Measurements from ENCODE around the gene RTRAF. TPM values are rescaled to one million over a fixed set of nuclear protein-coding genes. Genes with fewer than 3 reads are reported as not detected.
A peak's percentile ranks its signal among the peaks of the same experiment; 100 is the strongest.

RTRAF gene
- total RNA-seq, 4 donors from 2014 or later = 68.6 to 91.2 (median 78.4) TPM

GRCh38 chr14:51960866-51961265, 28.5 kb upstream of the RTRAF start:
- Histone ChIP-seq H3K27ac (no peak overlapping the region), H3K27me3 (no peaks in the 10 kb centered on the region), H3K4me1 (peaks cover 0 to 4% of the 10 kb centered on the region in 2 donors), H3K9me3 (no peaks in the 10 kb centered on the region), H3K4me3 (no peak overlapping the region), H3K36me3 (no peaks in the 10 kb centered on the region)
- no peak for DNase-seq
- intact Hi-C loops (cut with DNase I; ENCODE audit: low total_unique reads) = no loop called here
- no peak for ATAC-seq
- TF ChIP-seq, protein P1, sequence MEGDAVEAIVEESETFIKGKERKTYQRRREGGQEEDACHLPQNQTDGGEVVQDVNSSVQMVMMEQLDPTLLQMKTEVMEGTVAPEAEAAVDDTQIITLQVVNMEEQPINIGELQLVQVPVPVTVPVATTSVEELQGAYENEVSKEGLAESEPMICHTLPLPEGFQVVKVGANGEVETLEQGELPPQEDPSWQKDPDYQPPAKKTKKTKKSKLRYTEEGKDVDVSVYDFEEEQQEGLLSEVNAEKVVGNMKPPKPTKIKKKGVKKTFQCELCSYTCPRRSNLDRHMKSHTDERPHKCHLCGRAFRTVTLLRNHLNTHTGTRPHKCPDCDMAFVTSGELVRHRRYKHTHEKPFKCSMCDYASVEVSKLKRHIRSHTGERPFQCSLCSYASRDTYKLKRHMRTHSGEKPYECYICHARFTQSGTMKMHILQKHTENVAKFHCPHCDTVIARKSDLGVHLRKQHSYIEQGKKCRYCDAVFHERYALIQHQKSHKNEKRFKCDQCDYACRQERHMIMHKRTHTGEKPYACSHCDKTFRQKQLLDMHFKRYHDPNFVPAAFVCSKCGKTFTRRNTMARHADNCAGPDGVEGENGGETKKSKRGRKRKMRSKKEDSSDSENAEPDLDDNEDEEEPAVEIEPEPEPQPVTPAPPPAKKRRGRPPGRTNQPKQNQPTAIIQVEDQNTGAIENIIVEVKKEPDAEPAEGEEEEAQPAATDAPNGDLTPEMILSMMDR (IDR thresholded peaks at IDR 0.05 in 4 of 5, conservative IDR thresholded peaks at IDR 0.05 in 1 of 5) = no peak
- TF ChIP-seq POLR2A (IDR thresholded peaks at IDR 0.05) = no peak
- in situ Hi-C loops (cut with MboI; ENCODE audit: low sequenced_read_pairs in 4 of 4) = no loop called here

GRCh38 chr14:51962711-51963110, 26.6 kb upstream of the RTRAF start:
- no peak for ATAC-seq
- intact Hi-C loops (cut with DNase I; ENCODE audit: low total_unique reads) = no loop called here
- DNase-seq = no peak
- no peak for TF ChIP-seq POLR2A (IDR thresholded peaks at IDR 0.05)
- TF ChIP-seq, protein P1 (IDR thresholded peaks at IDR 0.05 in 4 of 5, conservative IDR thresholded peaks at IDR 0.05 in 1 of 5) = no peak
- H3K9me3 ChIP-seq = no peaks in the 10 kb centered on the region
- no peaks in the 10 kb centered on the region for H3K27me3 ChIP-seq
- in situ Hi-C loops (cut with MboI; ENCODE audit: low sequenced_read_pairs in 4 of 4) = no loop called here
- H3K4me1 ChIP-seq = peaks cover 0 to 4% of the 10 kb centered on the region in 2 donors
- H3K36me3 ChIP-seq = no peaks in the 10 kb centered on the region
- H3K4me3 ChIP-seq = no peak overlapping the region
- no peak overlapping the region for H3K27ac ChIP-seq

DNA sequence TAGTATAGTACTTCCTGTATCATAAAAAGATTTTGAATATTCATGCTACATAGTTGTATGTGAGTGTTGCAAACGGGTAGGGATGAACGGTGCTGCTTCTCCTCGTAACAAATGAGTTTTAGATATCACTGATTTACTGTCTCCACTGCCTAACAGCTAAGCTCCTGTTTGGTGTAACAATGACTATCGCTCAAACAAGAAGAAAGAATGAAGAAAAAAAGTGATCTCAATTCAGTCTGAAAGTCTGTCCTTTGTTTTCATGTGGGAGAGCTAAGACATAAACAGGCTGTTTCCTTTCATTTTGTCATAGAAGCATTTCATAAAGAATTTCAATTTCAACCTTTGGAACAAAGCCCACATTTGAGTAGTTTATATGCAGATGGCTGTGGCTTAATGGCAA, 26.1 kb upstream of the RTRAF start:
- no peak overlapping the region for H3K27ac ChIP-seq
- H3K9me3 ChIP-seq = no peaks in the 10 kb centered on the region
- peaks cover 0 to 4% of the 10 kb centered on the region in 2 donors for H3K4me1 ChIP-seq
- no peaks in the 10 kb centered on the region for H3K27me3 ChIP-seq
- H3K36me3 ChIP-seq = no peaks in the 10 kb centered on the region
- intact Hi-C loops (cut with DNase I; ENCODE audit: low total_unique reads) (no loop called here), in situ Hi-C loops (cut with MboI; ENCODE audit: low sequenced_read_pairs in 4 of 4) (no loop called here)
- no peak for DNase-seq
- peak overlapping the region in 2 of 4 donors; percentile 18 to 21 for H3K4me3 ChIP-seq
- no peak for ATAC-seq
- no peak for TF ChIP-seq POLR2A (IDR thresholded peaks at IDR 0.05)
- TF ChIP-seq, protein P1 (IDR thresholded peaks at IDR 0.05 in 4 of 5, conservative IDR thresholded peaks at IDR 0.05 in 1 of 5) = no peak

- ATAC-seq (no peak), DNase-seq (no peak)
- Histone ChIP-seq H3K4me1 (peaks cover 0 to 4% of the 10 kb centered on the region in 2 donors), H3K9me3 (no peaks in the 10 kb centered on the region), H3K36me3 (no peaks in the 10 kb centered on the region), H3K27me3 (no peaks in the 10 kb centered on the region), H3K27ac (no peak overlapping the region), H3K4me3 (no peak overlapping the region)
- in situ Hi-C loops (cut with MboI; ENCODE audit: low sequenced_read_pairs in 4 of 4) (no loop called here), intact Hi-C loops (cut with DNase I; ENCODE audit: low total_unique reads) (no loop called here)
- TF ChIP-seq, protein P1 (IDR thresholded peaks at IDR 0.05 in 4 of 5, conservative IDR thresholded peaks at IDR 0.05 in 1 of 5) = no peak
- TF ChIP-seq POLR2A (IDR thresholded peaks at IDR 0.05) = no peak
These were observed 21.8 kb upstream of the RTRAF start for GRCh38 chr14:51967521-51967920.

- no peak for DNase-seq
- Histone ChIP-seq H3K36me3 (no peaks in the 10 kb centered on the region), H3K4me3 (no peak overlapping the region), H3K27ac (no peak overlapping the region), H3K4me1 (no peaks in the 10 kb centered on the region), H3K27me3 (no peaks in the 10 kb centered on the region), H3K9me3 (no peaks in the 10 kb centered on the region)
- ATAC-seq = no peak
- intact Hi-C loops (cut with DNase I; ENCODE audit: low total_unique reads) (no loop called here), in situ Hi-C loops (cut with MboI; ENCODE audit: low sequenced_read_pairs in 4 of 4) (no loop called here)
- no peak for TF ChIP-seq POLR2A (IDR thresholded peaks at IDR 0.05)
- TF ChIP-seq, protein P1 (IDR thresholded peaks at IDR 0.05 in 4 of 5, conservative IDR thresholded peaks at IDR 0.05 in 1 of 5) = no peak
These were observed 19.4 kb upstream of the RTRAF start for GRCh38 chr14:51969852-51970540.

Measured in gastrocnemius medialis (tissue), 4 donors.